OCI-LY7 (cell line): ENCODE data around the gene BBS9.
"Not testable (repeated sequence)": the region's sequence is repeated elsewhere in the genome, so short reads cannot be mapped to it uniquely, and the experiment has no call there.

ENCODE experiments used
- EZH2phosphoT487 ChIP-seq: fragments of 200-600 bp; sonication (generic); IDR thresholded peaks from 2 replicates; pipeline ENCODE4 v1.6.1; 2018; ENCODE audit warnings: low read depth, borderline replicate concordance, mild to moderate bottlenecking, mixed run types, antibody characterized with exemption, low read length, moderate library complexity, mixed read lengths
- TF ChIP-seq, protein P1 (sequence below): fragments of 200-600 bp; sonication (generic); conservative IDR thresholded peaks from 2 replicates; pipeline ENCODE4 v1.5.1; 2014; ENCODE audit warnings: mild to moderate bottlenecking, antibody characterized with exemption, low read length, moderate library complexity, mixed read lengths

GRCh38 chr7:33218841-33219535 lies 89.6 kb downstream of the BBS9 start:
- TF ChIP-seq, protein P1, sequence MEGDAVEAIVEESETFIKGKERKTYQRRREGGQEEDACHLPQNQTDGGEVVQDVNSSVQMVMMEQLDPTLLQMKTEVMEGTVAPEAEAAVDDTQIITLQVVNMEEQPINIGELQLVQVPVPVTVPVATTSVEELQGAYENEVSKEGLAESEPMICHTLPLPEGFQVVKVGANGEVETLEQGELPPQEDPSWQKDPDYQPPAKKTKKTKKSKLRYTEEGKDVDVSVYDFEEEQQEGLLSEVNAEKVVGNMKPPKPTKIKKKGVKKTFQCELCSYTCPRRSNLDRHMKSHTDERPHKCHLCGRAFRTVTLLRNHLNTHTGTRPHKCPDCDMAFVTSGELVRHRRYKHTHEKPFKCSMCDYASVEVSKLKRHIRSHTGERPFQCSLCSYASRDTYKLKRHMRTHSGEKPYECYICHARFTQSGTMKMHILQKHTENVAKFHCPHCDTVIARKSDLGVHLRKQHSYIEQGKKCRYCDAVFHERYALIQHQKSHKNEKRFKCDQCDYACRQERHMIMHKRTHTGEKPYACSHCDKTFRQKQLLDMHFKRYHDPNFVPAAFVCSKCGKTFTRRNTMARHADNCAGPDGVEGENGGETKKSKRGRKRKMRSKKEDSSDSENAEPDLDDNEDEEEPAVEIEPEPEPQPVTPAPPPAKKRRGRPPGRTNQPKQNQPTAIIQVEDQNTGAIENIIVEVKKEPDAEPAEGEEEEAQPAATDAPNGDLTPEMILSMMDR = not testable (repeated sequence)
- TF ChIP-seq EZH2phosphoT487 = not testable (repeated sequence)
